ENCODE results near the gene ZNF521.
A peak's percentile ranks its signal among the peaks of the same experiment; 100 is the strongest.

ZNF521 gene

DNA sequence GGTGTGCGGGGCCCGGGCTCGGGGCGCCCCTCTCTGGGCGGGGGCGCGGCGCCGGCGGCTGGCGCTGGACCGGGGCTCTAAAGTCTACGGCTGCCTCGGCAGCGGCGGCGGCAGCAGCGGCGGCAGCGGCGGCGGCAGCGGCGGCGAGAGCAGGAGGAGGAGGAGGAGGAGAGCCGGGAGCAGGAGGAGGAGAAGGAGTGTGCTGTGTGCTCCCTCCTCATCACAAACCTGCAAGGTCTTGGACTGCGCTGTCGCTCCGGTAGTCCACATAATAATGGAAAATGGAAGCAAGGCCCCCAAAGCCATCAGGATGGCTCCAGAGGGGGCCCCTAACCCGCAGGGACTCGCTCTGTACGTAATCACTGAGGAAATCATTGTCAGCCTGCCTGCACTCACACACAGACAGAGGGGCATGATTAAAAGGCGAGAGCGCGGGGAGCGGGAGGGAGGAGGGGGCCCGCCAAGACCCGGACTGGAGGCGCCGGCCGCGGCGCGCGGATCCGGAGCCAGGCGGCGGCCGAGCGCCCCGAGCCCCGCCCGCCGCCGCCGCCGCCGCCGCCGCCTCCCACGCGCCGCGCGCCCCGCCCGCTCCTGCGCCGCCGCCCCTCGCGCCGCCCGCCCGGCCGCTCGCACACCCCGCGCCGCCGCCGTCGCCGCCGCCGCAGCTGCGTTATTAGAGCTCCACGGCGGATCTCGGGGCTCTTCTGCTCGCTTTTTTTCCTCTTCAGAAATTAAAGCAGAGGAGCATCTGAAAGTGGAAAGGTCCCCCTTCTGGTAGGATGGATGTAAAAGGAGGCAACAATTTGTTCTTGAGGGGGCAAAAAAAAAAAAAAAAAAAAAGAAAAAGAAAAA, at the start of gene ZNF521:
Gene ZNF521 (minus strand): TSS at position 390 of the 852 bp plus-strand sequence. CDS start 1,220 bp downstream, outside the sequence.
- peak; percentile 0 for DNase-seq

DNA sequence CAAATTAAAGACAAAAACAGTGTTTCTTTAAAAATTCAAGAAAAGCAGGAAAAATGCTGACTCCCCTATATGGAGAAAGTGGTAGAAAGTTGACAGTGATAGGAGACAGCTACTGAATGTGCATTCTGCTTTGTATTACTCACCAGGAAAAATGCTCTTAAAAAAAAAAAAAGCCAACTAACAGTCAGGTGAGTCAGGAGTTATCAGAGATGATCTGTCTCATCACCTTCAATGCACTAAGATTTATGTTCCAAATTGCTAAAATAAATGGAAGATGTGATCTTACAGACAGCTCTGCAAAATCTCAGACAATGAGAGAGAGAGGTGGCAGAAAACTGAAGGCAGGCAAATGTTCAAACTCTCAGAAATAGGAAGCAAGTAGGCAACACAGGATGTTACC, 47.6 kb upstream of the ZNF521 start:
- no peak for DNase-seq

GRCh38 chr18:25392192-25392591, 40.2 kb upstream of the ZNF521 start:
- DNase-seq, result no peak

GRCh38 chr18:25373432-25374179, 21.6 kb upstream of the ZNF521 start:
- DNase-seq, result no peak

DNA sequence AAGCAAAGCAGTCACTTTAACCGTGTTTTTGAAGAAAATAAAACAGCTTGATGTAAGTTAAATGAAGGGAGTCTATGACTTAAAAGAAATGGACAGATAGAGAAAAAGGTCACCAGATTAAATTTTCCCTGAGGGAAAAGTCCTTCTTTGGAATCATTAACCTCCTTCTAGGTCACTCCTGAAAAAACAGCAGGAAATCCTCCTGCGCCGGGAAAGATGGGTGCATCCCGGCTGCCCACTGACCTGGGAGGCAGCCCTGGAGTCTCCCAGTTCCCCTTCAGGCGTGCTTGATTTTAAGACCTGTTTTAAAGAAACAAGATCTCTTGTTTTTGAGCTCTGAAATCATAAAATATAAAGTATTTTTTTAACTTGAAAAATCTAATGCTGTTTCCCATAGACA, 18.4 kb upstream of the ZNF521 start:
- DNase-seq, result no peak

DNA sequence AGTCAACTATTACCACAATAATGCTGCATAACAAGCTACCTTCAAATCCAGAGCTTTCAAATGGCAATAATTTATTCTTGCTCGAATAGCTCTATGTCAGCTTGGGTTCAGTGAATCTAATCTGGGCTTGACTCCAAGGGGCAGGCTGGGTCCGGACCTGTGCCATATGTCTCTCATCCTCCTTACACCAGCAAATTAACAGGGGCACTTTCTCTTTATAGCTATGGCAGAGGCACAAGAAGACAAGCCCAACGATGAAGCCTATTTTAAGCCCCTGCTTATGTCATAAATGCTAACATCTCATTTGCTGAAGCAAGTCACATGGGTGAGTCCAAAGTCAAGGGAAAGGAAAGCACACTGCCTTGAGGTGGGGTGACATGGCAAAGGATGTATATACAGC, 13.3 kb upstream of the ZNF521 start:
- DNase-seq, result no peak

DNA sequence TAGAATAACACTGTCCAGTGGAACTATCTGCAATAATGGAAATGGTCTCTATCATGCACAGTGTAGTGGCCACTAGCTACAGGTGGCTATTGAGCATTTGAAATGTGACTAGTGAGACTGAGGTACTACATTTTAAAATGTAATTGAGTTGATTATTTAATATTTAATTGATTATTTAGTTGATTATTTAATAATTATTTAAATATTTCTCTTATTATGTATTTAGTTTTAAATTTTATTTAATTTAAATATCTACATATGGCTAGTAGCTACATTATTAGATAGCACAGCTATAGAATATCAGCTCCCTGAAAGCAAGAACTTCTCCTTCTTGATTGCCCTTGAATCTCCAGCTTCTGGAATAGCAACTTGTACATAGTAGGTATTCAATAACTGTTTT, 12.8 kb upstream of the ZNF521 start:
- DNase-seq, result no peak

DNA sequence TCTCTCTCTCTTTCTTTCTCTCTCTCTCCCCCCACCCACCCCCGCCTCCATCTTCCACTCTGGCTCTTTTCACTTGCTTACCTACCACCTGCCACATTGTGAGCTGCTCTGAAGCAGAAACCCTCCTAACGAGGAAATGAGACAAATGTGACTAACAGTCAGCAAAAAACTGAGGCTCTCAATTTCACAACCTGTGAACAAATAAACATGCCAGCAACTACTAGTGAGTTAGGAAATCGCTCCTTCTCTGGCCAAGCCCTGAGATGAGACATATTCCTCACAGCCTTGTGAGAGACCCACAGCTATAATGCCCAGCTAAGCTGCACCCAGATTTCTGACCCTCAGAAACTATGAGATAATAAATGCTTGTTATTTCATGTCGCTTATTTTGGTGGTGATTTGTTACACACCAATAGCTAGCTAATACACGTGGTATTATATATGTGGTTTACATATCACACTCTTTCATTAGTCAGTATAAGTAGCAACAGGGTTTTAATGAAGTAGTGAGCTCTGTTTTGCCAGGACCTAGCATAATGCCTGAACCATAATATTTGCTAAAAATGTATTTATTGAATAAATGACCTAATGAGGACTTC, 8.4 kb upstream of the ZNF521 start:
- no peak for DNase-seq

GRCh38 chr18:25353080-25353479, 1.1 kb upstream of the ZNF521 start:
- DNase-seq, result no peak

GRCh38 chr18:25352629-25353005, 651 bp upstream of the ZNF521 start:
- no peak for DNase-seq

DNA sequence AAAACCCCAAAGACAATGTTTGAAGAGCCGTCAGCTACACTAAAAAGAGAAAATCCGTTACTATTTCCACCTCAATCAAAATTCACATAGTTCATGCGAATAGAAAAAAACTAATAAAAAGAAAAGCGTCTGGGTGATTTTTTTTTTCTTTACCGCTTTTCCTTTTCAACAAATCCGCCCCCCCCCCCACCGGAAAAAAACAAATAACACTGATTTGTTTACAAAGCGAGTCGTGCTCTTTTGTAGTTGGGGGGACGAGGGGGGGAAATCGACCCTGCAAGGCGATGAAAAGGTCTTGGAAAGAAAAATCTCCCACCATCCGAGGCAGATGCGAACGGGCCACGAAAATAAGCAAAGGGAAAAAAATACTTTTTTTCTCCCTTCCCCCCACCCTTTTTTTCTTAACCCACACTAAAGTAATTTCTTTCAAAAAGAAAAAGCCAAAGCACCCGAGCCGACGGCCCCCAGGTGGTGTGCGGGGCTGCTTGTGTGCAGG, 638 bp downstream of the ZNF521 start:
- DNase-seq, result no peak

GRCh38 chr18:25350489-25351251, 1.3 kb downstream of the ZNF521 start:
- DNase-seq, result no peak

DNA sequence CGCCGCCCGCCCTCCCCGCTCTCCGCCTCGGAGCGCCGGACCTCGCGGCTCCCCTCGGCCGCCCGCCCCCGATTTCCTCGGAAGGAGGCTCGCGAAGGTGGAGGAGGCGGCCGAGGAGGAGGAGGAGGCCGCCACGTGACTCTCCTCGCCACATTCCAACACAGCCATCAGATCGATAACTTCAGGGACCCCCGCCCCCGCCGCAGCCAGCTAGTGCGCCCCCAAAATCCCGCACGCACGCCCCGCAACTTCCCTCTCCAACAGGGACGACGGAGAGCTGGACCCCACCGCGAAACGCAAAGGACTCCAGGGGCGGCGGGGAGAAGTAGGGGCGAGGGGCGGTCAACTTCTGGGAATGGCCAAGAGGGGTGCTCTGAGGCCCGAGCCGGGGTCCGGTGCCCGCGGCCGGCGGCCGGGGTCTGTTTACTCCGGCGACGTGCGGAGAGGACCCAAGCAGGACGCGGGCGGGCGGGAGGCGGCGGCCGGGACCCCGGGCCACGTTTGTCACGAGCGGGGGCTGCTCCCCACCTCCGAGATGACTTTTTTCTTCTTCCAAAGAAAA, 2.0 kb downstream of the ZNF521 start:
- DNase-seq, result no peak

GRCh38 chr18:25349131-25349925, 2.6 kb downstream of the ZNF521 start:
- no peak for DNase-seq

- DNase-seq, result no peak
Measured at GRCh38 chr18:25348386-25349130, 3.4 kb downstream of the ZNF521 start.

DNA sequence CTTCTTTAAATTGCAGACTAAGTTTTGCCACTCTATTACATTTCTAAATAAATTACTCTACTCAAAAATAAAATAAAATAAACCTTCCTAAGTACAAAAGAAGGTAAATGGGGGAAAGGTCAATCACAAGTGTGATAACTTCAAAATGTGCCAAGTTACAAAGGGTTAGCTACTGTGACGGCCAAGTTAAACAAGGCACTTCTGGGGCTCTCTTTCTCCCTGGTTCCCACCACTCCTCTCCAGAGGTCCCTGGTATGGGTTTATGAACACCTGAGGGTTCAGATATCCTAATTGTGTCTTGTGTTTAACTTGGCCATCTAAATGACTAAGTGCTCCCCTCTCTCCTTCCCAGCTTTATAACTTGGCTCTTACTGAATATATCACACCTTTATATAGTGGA, 5.4 kb downstream of the ZNF521 start:
- no peak for DNase-seq

- no peak for DNase-seq
Measured at GRCh38 chr18:25345081-25345866, 6.7 kb downstream of the ZNF521 start.

GRCh38 chr18:25341831-25342230, 10.1 kb downstream of the ZNF521 start:
- no peak for DNase-seq

DNA sequence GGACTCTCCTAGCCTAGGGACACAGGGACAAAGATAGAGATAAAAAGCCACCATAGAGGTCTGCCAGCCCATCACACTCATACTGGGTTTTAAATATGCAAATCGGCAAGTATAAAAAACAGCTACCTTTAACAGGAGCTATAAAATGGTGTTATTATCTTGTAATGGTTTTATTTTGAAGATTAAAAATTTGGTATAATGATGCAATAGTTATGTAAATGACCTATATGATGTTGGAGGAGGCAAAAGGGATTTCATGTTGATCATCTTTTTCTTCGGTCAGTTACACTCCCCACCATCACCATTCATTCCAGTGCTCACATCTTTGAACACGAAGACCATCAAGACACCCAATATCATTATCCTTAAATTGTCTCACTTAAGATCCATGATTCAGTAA, 11.2 kb downstream of the ZNF521 start:
- DNase-seq, result no peak

GRCh38 chr18:25335676-25336075, 16.3 kb downstream of the ZNF521 start:
- DNase-seq, result no peak

Measured in MV-4-11 (cell line).